HG03064 (cell line): Measurements from ENCODE around the gene MYCBP2.
A peak's percentile ranks its signal among the peaks of the same experiment; 100 is the strongest.
"Not testable (repeated sequence)": the region's sequence is repeated elsewhere in the genome, so short reads cannot be mapped to it uniquely, and the experiment has no call there.

Experiments
- ATAC-seq: cut with Tn5 transposase; IDR thresholded peaks from one replicate; pipeline ENCODE4 v1.9.1; 2021; ENCODE audit warnings: low read depth; ENCODE audit not compliant: unreplicated experiment

The MYCBP2 gene

GRCh38 chr13:77338329-77338728 lies 11.4 kb upstream of the MYCBP2 start:
- ATAC-seq: peak; percentile 25

GRCh38 chr13:77337159-77337558 lies 10.3 kb upstream of the MYCBP2 start:
- ATAC-seq: no peak

GRCh38 chr13:77335543-77335942 lies 8.6 kb upstream of the MYCBP2 start:
- no peak for ATAC-seq

GRCh38 chr13:77333594-77333993 lies 6.7 kb upstream of the MYCBP2 start:
- no peak for ATAC-seq

- no peak for ATAC-seq
Observed at GRCh38 chr13:77331421-77331820, 4.5 kb upstream of the MYCBP2 start.

GRCh38 chr13:77329911-77330584 lies 3.2 kb upstream of the MYCBP2 start:
- no peak for ATAC-seq

- peak; percentile 57 for ATAC-seq
Observed at GRCh38 chr13:77329133-77329910, 2.4 kb upstream of the MYCBP2 start.

GRCh38 chr13:77328819-77329132 lies 1.9 kb upstream of the MYCBP2 start:
- peak; percentile 12 for ATAC-seq

GRCh38 chr13:77325371-77325980 lies 1.4 kb downstream of the MYCBP2 start:
- no peak for ATAC-seq

- no peak for ATAC-seq
Observed at GRCh38 chr13:77323858-77324257, 3.0 kb downstream of the MYCBP2 start.

- ATAC-seq: no peak
Observed at GRCh38 chr13:77319536-77319935, 7.4 kb downstream of the MYCBP2 start.

GRCh38 chr13:77318741-77319140 lies 8.2 kb downstream of the MYCBP2 start:
- ATAC-seq: no peak

- no peak for ATAC-seq
Observed at GRCh38 chr13:77316430-77316829, 10.5 kb downstream of the MYCBP2 start.

- not testable (repeated sequence) for ATAC-seq
Observed at GRCh38 chr13:77315509-77315908, 11.4 kb downstream of the MYCBP2 start.

- no peak for ATAC-seq
Observed at GRCh38 chr13:77313923-77314322, 13.0 kb downstream of the MYCBP2 start.

- no peak for ATAC-seq
Observed at GRCh38 chr13:77312311-77312710, 14.6 kb downstream of the MYCBP2 start.

GRCh38 chr13:77310579-77311279 lies 16.2 kb downstream of the MYCBP2 start:
- ATAC-seq: no peak

GRCh38 chr13:77310161-77310560 lies 16.7 kb downstream of the MYCBP2 start:
- no peak for ATAC-seq

GRCh38 chr13:77309254-77309653 lies 17.6 kb downstream of the MYCBP2 start:
- ATAC-seq: no peak

GRCh38 chr13:77306458-77306857 lies 20.4 kb downstream of the MYCBP2 start:
- ATAC-seq: no peak

GRCh38 chr13:77305266-77305665 lies 21.6 kb downstream of the MYCBP2 start:
- no peak for ATAC-seq
